GM12872 (cell line): ENCODE results near the gene RAB40C.

Experiments used
- TF ChIP-seq, protein P1 (sequence below): IDR thresholded peaks from 3 replicates; pipeline ENCODE4 v1.5.1; 2011; ENCODE audit warnings: low read depth, mild to moderate bottlenecking, low read length, moderate library complexity; ENCODE audit not compliant: insufficient read depth

The RAB40C gene

DNA sequence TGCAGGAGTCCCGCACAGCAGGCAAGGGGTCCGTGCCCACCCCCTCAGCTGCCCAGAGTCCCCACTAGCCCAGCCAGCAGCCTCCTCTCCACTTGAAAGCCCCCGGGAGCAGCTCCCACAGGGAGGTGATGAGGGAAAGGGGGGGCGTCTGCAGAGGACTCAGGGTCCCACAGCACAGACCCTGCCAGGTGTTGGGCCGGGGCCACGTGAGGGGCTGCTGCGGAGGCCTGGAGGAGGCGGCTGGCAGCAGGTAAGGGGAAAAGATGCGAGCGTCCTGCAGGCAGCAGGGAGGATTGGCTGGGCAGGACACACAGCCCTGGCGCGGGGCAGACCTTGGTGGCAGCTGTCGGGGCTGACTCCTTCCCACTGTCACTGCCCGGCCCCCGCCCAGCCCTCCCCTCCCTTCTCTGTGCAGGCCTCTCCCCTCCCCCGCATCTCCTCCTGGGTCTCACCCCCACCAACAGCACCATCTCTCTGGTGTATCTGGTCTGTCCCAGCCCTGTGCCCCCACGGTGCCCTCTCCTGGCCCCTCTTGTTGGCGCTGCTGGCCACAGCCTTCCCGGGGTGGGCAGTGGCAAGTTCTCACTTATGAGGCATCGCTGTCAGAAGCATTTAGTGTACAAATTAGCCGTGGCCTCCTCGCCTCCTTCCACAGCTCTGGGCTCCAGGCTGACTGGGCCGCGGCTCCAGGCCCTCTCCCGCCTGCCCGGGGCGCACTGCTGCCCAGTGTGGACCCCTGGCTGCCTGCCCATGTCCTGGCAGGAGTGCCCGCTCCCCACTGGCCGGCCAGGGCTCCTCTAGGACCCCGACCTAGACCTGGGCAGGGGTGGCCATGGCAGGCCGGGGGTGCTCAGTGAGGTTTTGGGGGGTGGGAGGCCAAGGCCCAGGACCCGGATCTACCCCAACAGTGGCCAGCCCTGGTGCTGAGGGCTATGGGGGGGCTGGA is 34.1 kb upstream of the RAB40C start:
- TF ChIP-seq, protein P1, sequence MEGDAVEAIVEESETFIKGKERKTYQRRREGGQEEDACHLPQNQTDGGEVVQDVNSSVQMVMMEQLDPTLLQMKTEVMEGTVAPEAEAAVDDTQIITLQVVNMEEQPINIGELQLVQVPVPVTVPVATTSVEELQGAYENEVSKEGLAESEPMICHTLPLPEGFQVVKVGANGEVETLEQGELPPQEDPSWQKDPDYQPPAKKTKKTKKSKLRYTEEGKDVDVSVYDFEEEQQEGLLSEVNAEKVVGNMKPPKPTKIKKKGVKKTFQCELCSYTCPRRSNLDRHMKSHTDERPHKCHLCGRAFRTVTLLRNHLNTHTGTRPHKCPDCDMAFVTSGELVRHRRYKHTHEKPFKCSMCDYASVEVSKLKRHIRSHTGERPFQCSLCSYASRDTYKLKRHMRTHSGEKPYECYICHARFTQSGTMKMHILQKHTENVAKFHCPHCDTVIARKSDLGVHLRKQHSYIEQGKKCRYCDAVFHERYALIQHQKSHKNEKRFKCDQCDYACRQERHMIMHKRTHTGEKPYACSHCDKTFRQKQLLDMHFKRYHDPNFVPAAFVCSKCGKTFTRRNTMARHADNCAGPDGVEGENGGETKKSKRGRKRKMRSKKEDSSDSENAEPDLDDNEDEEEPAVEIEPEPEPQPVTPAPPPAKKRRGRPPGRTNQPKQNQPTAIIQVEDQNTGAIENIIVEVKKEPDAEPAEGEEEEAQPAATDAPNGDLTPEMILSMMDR = no peak

DNA sequence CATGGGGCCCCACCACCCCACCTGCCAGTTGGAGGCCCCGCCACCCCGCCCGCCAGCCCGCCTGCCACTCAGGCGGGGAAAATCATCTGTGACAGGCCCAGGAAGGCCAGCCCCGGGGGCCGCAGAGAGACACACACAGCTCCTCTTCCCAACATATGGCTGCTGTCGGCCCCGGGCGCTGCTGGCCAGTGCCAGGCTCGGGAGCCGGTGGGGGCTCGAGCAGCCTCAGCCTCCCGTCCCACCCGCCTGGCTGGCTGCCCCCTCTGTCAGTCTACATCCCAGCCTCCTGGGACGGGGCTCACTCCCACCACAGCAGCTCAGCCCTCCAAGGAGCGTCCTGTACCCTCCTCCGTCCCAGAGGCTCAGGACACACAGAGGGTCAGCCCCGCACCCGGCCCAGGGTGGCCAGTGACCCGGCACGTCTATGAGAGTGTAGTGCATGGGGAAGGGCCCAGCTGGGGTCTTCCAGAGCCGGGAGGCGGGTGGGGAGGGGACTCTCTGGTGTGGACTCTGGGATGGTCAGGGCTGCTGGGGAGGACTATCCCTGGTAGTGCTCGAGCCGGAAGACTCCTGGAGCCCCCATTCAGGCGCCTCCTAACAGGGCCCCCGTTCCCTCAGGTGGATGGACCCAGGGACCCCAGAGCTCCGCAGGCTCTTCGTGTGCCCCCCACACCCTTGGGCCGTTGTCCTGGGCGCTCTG is 33.2 kb upstream of the RAB40C start:
- TF ChIP-seq, protein P1 = no peak

DNA sequence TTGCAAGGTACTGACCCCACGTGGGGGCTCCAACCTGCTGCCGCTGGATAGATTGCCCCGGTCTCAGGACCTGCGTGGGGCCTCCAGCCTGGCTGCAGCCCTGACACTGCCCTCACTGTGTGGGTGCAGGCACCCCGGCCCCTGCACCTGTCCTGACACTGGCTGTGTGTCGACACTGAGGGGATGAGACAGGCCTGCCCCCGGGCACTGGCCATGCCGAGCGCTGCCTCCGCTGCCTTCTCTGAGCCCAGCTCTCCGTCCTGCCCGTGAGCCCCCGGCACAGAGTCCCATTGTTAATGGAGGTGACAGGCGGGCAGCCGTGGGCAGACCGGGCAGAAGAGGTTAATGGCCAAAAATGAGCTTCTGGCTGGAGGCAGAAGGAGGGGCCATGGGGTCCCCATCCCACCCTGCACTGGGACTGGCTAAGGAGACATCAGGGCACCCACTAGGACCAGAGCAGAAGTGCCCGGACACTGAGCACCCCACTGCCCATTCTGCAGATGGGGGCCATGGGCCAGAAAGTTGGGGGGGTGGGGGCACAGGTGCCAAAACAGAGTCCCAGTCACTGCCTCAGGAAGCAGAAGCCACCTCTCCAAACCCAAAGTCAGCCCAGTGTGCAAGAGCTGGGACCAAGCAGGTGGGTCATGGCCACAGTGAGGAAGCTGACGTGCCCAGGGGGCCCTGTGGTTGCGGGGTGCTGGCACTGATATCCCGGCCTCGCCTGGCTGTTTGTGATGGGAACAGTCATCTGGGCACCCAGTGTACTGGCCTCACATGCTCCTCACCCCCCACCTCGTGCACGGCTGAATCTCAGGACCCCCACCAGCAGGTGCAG is 32.2 kb upstream of the RAB40C start:
- TF ChIP-seq, protein P1 = no peak

DNA sequence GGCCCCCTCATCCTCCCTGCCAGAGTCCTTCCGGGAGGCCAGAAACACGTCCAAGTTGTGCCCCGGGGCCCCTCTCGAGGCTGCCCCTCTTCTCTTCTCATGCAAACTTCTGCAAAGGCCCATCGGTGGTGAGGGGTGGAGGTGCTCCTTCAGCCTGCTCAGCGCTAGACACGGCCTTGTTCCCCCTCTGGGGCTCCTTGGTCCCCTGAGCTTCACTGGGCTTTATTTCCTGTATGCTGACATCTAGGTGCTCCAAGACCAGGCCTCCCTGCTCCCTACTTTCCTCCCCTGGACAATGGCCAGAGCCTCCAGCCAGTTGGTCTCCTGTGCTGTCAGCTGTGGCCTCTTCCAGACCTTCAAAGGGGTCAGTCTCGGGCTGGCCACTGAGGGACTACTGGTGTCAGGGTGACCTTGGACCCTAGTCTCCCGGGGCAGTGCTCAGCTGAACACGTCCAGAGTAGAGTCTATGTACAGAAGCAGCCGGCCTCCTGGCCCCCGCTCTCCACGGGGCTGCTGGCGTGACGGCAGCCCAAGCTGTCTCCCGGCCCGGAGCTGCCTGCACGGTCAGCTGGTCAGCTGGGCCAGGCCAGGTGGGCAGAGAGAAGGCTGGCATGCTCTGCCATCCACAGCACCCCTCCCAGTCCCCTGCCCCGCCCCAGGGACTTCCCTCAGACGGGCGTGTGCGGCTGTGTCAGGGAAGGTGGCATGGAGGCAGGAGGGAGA is 31.4 kb upstream of the RAB40C start:
- TF ChIP-seq, protein P1 = no peak

DNA sequence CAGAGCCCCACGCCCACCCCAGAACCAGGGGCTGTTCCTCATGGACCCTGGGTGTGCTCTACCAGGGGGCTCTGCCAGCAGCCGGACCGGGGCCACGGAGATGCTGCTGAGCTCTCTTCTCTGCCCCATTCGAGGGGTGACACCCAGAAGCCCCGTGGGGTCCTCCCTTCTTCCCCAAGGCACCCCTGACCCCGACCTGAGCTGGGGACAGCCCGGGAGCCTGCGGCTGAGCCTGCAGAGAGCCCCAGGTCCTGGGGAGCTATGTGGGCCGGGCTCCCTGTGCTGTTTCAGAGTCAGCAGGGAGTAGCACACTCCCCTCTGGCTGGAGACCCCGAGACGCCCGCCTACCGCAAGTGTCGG is 30.9 kb upstream of the RAB40C start:
- TF ChIP-seq, protein P1 = no peak

DNA sequence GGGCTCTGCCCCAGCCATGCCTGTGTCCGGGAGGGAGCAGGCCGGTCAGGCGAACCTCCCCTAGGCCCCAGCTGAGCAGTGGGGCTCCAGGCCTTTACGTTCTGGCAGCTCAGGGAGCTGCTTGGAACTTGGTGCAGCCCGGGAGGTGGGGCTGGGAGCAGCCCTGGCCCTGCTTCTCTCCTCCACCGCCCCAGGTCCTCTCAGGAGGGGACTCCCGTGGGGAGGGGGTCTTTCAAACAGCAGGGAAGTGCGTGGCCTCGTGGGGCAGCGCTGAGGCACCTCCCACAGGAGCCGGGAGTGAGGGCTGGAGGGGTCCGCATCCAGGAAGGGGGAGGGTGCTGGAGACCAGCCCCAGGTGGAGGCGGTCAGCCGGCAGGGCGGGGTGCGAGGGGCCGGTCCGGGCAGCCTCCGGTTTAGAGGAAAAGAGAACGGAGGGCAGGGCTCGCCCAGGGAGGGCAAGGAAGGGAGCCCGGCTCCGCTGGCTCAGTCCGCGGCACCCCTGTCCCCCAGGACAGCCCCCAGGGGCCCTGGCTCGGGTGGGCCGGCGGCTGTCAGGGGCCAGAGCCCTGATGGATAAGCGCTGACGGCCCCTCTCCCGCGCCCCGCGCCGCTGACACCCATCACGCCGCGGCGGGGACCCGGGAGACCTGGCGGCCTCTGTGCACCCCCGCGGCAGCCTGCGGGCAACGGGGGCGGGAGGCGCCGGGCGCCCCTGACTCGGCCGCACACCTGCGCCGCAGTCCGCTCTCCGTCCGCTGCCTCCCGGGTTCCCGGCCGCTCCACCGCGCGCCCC is 30.3 kb upstream of the RAB40C start:
- TF ChIP-seq, protein P1 = no peak
